Neural cell (in vitro differentiated cells): Measurements from ENCODE around the gene CFAP43. TPM values are rescaled to one million over a fixed set of nuclear protein-coding genes. Genes with fewer than 3 reads are reported as not detected.

ENCODE experiments used
- H2AFZ ChIP-seq: fragments of 200-600, 300-800 bp; sonication (generic), shearing (Covaris generic); 2 replicates; pipeline ENCODE4 v1.6.0; 2014; ENCODE audit warnings: low read depth, mild to moderate bottlenecking, antibody characterized with exemption, low read length, moderate library complexity
- H3F3A ChIP-seq: fragments of 200-600 bp; shearing (Covaris generic); 2 replicates; pipeline ENCODE4 v1.6.1; 2016; ENCODE audit warnings: mild to moderate bottlenecking, moderate library complexity, mixed read lengths, antibody characterized with exemption, low read length; ENCODE audit not compliant: insufficient read depth, poor library complexity, severe bottlenecking
- H3K27ac ChIP-seq: fragments of 200-600, 300-800 bp; sonication (generic), shearing (Covaris generic); 2 replicates; pipeline ENCODE4 v1.5.1; 2014; ENCODE audit warnings: mild to moderate bottlenecking, low read length, moderate library complexity
- H3K27me3 ChIP-seq: fragments of 300-800, 200-600 bp; sonication (generic), shearing (Covaris generic); 2 replicates; pipeline ENCODE4 v1.6.0; 2014; ENCODE audit warnings: mild to moderate bottlenecking, low read depth, low read length, moderate library complexity; ENCODE audit not compliant: insufficient read depth
- H3K36me3 ChIP-seq: fragments of 300-800, 200-600 bp; sonication (generic), shearing (Covaris generic); 2 replicates; pipeline ENCODE4 v1.5.1; 2014; ENCODE audit warnings: mild to moderate bottlenecking, antibody characterized with exemption, low read length, moderate library complexity; ENCODE audit not compliant: insufficient read depth
- H3K4me2 ChIP-seq: fragments of 300-800, 200-600 bp; sonication (generic), shearing (Covaris generic); 2 replicates; pipeline ENCODE4 v1.6.0; 2014; ENCODE audit warnings: mild to moderate bottlenecking, low read length
- H3K4me3 ChIP-seq: fragments of 300-800, 200-600 bp; sonication (generic), shearing (Covaris generic); 2 replicates; pipeline ENCODE4 v1.5.1; 2014; ENCODE audit warnings: mild to moderate bottlenecking, low read length, moderate library complexity
- H3K79me2 ChIP-seq: fragments of 200-600 bp; shearing (Covaris generic); replicated peaks from 2 replicates; pipeline ENCODE4 v1.6.0; 2014; ENCODE audit warnings: mild to moderate bottlenecking, low read length, moderate library complexity; ENCODE audit not compliant: insufficient read depth
- H3K9ac ChIP-seq: fragments of 300-800, 200-600 bp; sonication (generic), shearing (Covaris generic); 2 replicates; pipeline ENCODE4 v1.6.1; 2016; ENCODE audit warnings: mild to moderate bottlenecking, low read length, mixed read lengths
- H3K9me2 ChIP-seq: fragments of 200-600 bp; shearing (Covaris generic); 2 replicates; pipeline ENCODE4 v1.6.1; 2016; ENCODE audit warnings: mild to moderate bottlenecking, low read length, mixed read lengths; ENCODE audit not compliant: insufficient read depth
- H3K9me3 ChIP-seq: fragments of 200-600, 300-800 bp; sonication (generic), shearing (Covaris generic); 2 replicates; pipeline ENCODE4 v1.6.1; 2016; ENCODE audit warnings: mild to moderate bottlenecking, mixed run types, low read length, moderate library complexity, mixed read lengths
- H4K20me1 ChIP-seq: fragments of 200-600 bp; shearing (Covaris generic); 2 replicates; pipeline ENCODE4 v1.6.1; 2016; ENCODE audit warnings: mild to moderate bottlenecking, mixed run types; ENCODE audit not compliant: insufficient read depth
- EP300 ChIP-seq: fragments of 450-650 bp; conservative IDR thresholded peaks from 2 replicates; pipeline ENCODE4 v1.6.1; 2014; ENCODE audit warnings: antibody characterized with exemption, mild to moderate bottlenecking, moderate library complexity; ENCODE audit not compliant: poor library complexity, severe bottlenecking
- EZH2 ChIP-seq: fragments of 200-600, 300-800 bp; shearing (Covaris generic), sonication (generic); IDR thresholded peaks from 2 replicates; pipeline ENCODE4 v1.6.1; 2014; ENCODE audit warnings: antibody characterized with exemption, low read length, borderline replicate concordance, mild to moderate bottlenecking; ENCODE audit not compliant: insufficient read depth, poor library complexity, severe bottlenecking
- MXI1 ChIP-seq: fragments of 450-650 bp; conservative IDR thresholded peaks from 2 replicates; pipeline ENCODE4 v1.6.1; 2014; ENCODE audit warnings: antibody characterized with exemption, mild to moderate bottlenecking; ENCODE audit not compliant: poor library complexity, severe bottlenecking
- POLR2AphosphoS5 ChIP-seq: IDR thresholded peaks from 2 replicates; pipeline ENCODE4 v1.6.1; 2012
- RAD21 ChIP-seq: fragments of 450-650 bp; conservative IDR thresholded peaks from 2 replicates; pipeline ENCODE4 v1.6.1; 2014; ENCODE audit warnings: antibody characterized with exemption, mild to moderate bottlenecking, moderate library complexity
- SMC3 ChIP-seq: fragments of 450-650 bp; conservative IDR thresholded peaks from 2 replicates; pipeline ENCODE4 v1.6.1; 2014; ENCODE audit warnings: antibody characterized with exemption, mild to moderate bottlenecking, moderate library complexity; ENCODE audit not compliant: poor library complexity
- TAF1 ChIP-seq: IDR thresholded peaks from 2 replicates; pipeline ENCODE4 v1.6.1; 2012; ENCODE audit warnings: low read depth
- polyA plus RNA-seq: library from polyadenylated mRNA; depleted of rRNA; stranded (reverse); fragments of >200 nt; gene quantifications from 2 replicates; pipeline ENCODE4 v1.2.3, GENCODE V29; 2014
- TF ChIP-seq, protein P1 (sequence below): fragments of 450-650 bp; IDR thresholded peaks from 2 replicates; pipeline ENCODE4 v1.5.1; 2014; ENCODE audit warnings: antibody characterized with exemption, mild to moderate bottlenecking, moderate library complexity; ENCODE audit not compliant: poor library complexity, severe bottlenecking
- TF ChIP-seq, protein P2 (sequence below): IDR thresholded peaks from 2 replicates; pipeline ENCODE4 v1.6.1; 2012; ENCODE audit warnings: borderline replicate concordance

CFAP43 gene
- polyA plus RNA-seq, 1 donor from 2014 or later, result 5.0 TPM

DNA sequence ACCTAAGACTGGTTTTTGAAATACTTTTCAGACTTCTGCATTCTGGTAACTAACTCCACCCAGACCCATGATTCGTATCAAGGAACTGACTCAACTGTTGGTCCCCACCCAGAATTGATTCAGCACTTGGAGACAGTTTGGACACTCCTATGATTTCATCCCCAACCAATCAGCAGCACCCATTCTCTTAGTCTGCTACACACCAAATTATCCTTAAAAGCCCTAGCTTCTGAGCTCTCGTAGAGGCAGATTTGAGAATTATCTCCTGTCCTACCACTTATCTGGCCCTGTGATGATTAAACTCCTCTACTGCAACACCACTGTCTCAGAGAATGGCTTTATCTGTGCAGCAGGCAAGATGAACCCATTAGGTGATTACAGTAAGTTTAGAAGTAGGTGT is 14.8 kb upstream of the CFAP43 start:
- H2AFZ ChIP-seq, result no peak overlapping the region
- H3K79me2 ChIP-seq, result no peaks in the 10 kb centered on the region
- no peaks in the 10 kb centered on the region for H4K20me1 ChIP-seq
- no peaks in the 10 kb centered on the region for H3K9me3 ChIP-seq
- H3K4me3 ChIP-seq, result no peak overlapping the region
- TF ChIP-seq SMC3, result no peak
- TF ChIP-seq EP300, result no peak
- TF ChIP-seq EZH2, result no peak
- no peak for TF ChIP-seq POLR2AphosphoS5
- TF ChIP-seq, protein P1, sequence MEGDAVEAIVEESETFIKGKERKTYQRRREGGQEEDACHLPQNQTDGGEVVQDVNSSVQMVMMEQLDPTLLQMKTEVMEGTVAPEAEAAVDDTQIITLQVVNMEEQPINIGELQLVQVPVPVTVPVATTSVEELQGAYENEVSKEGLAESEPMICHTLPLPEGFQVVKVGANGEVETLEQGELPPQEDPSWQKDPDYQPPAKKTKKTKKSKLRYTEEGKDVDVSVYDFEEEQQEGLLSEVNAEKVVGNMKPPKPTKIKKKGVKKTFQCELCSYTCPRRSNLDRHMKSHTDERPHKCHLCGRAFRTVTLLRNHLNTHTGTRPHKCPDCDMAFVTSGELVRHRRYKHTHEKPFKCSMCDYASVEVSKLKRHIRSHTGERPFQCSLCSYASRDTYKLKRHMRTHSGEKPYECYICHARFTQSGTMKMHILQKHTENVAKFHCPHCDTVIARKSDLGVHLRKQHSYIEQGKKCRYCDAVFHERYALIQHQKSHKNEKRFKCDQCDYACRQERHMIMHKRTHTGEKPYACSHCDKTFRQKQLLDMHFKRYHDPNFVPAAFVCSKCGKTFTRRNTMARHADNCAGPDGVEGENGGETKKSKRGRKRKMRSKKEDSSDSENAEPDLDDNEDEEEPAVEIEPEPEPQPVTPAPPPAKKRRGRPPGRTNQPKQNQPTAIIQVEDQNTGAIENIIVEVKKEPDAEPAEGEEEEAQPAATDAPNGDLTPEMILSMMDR, result no peak
- TF ChIP-seq, protein P2, sequence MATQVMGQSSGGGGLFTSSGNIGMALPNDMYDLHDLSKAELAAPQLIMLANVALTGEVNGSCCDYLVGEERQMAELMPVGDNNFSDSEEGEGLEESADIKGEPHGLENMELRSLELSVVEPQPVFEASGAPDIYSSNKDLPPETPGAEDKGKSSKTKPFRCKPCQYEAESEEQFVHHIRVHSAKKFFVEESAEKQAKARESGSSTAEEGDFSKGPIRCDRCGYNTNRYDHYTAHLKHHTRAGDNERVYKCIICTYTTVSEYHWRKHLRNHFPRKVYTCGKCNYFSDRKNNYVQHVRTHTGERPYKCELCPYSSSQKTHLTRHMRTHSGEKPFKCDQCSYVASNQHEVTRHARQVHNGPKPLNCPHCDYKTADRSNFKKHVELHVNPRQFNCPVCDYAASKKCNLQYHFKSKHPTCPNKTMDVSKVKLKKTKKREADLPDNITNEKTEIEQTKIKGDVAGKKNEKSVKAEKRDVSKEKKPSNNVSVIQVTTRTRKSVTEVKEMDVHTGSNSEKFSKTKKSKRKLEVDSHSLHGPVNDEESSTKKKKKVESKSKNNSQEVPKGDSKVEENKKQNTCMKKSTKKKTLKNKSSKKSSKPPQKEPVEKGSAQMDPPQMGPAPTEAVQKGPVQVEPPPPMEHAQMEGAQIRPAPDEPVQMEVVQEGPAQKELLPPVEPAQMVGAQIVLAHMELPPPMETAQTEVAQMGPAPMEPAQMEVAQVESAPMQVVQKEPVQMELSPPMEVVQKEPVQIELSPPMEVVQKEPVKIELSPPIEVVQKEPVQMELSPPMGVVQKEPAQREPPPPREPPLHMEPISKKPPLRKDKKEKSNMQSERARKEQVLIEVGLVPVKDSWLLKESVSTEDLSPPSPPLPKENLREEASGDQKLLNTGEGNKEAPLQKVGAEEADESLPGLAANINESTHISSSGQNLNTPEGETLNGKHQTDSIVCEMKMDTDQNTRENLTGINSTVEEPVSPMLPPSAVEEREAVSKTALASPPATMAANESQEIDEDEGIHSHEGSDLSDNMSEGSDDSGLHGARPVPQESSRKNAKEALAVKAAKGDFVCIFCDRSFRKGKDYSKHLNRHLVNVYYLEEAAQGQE, result no peak
- no peak for TF ChIP-seq TAF1
- TF ChIP-seq RAD21, result no peak
- no peak for TF ChIP-seq MXI1
- H3K9me2 ChIP-seq, result no peaks in the 10 kb centered on the region
- H3K9ac ChIP-seq, result no peak overlapping the region
- H3K27me3 ChIP-seq, result no peaks in the 10 kb centered on the region
- H3K4me2 ChIP-seq, result no peak overlapping the region
- no peak overlapping the region for H3K27ac ChIP-seq
- H3F3A ChIP-seq, result no peaks in the 10 kb centered on the region
- no peaks in the 10 kb centered on the region for H3K36me3 ChIP-seq

DNA sequence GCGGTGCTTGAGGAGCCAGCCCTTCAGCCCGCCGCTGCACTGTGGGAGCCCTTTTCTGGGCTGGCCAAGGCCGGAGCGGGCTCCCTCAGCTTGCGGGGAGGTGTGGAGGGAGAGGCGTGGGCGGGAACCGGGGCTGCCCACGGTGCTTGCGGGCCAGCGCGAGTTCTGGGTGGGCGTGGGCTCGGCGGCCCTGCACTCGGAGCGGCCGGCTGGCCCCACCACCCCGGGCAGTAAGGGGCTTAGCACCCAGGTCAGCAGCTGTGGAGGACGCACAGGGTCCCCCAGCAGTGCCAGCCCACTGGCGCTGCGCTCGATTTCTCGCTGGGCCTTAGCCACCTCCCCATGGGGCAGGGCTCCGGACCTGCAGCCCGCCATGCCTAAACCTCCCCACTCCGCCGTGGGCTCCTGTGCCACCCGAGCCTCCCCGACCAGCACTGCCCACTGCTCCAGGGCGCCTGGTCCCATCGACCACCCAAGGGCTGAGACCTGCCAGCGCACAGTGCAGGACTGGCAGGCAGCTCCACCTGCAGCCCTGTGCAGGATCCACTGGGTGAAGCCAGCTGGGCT is 13.0 kb upstream of the CFAP43 start:
- Histone ChIP-seq H3K9me2 (no peaks in the 10 kb centered on the region), H3K36me3 (no peaks in the 10 kb centered on the region), H3K79me2 (no peaks in the 10 kb centered on the region), H3K4me2 (no peak overlapping the region), H2AFZ (no peak overlapping the region), H3K27ac (no peak overlapping the region), H3K4me3 (no peak overlapping the region), H3K9me3 (no peaks in the 10 kb centered on the region), H4K20me1 (no peaks in the 10 kb centered on the region), H3K9ac (no peak overlapping the region), H3K27me3 (no peaks in the 10 kb centered on the region), H3F3A (no peaks in the 10 kb centered on the region)
- TF ChIP-seq, protein P2, result no peak
- TF ChIP-seq RAD21, result no peak
- no peak for TF ChIP-seq EZH2
- no peak for TF ChIP-seq TAF1
- no peak for TF ChIP-seq SMC3
- no peak for TF ChIP-seq MXI1
- TF ChIP-seq EP300, result no peak
- no peak for TF ChIP-seq POLR2AphosphoS5
- TF ChIP-seq, protein P1, result no peak
